Measurements from ENCODE around the gene CEP170B. TPM values are rescaled to one million over a fixed set of nuclear protein-coding genes. Genes with fewer than 3 reads are reported as not detected.

Gene CEP170B
- total RNA-seq, 1 donor from 2014 or later = 1.6 TPM

DNA sequence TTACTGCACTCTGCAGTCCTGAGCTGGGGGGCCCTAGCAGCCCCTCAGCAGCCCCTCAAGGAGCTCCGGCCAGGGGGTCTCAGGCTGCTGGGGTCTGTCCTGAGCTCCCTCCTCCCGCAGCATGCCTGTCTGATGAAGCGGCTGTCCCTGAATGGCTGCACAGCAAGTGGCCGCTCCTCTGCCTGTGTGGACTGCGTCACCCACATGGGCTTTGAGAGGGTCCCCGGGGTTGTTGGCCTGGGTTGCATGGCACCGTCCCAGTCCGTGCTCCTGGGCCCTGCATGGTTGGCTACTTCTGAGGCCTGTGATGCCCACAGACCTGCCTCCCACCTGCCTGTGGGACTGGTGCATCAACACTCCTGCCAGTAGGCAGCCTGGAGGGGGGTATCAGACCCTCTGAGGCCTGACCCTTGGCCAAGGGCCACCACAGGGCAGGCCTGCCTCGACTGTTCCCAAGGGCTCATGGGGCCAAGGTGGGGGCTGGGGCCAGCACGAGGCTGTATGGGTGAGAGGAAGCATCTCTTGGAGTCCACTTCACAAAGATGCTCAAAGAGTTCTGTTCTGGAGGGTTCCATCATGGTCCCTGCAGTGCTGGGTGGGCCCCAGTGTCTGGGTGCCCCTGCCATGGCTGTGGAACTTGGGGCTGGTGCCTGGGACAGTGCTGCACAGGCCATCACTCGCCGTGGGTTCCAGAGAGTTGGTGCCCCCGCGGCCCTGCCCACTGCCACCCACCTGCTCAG lies 12.2 kb downstream of the CEP170B start:
- peaks cover 22 to 28% (median 24%) of the 10 kb centered on the region in 3 donors for H3K4me1 ChIP-seq (ENCODE audit: control insufficient read depth in 3 of 3, insufficient read depth in 3 of 3, low read length in 3 of 3)

DNA sequence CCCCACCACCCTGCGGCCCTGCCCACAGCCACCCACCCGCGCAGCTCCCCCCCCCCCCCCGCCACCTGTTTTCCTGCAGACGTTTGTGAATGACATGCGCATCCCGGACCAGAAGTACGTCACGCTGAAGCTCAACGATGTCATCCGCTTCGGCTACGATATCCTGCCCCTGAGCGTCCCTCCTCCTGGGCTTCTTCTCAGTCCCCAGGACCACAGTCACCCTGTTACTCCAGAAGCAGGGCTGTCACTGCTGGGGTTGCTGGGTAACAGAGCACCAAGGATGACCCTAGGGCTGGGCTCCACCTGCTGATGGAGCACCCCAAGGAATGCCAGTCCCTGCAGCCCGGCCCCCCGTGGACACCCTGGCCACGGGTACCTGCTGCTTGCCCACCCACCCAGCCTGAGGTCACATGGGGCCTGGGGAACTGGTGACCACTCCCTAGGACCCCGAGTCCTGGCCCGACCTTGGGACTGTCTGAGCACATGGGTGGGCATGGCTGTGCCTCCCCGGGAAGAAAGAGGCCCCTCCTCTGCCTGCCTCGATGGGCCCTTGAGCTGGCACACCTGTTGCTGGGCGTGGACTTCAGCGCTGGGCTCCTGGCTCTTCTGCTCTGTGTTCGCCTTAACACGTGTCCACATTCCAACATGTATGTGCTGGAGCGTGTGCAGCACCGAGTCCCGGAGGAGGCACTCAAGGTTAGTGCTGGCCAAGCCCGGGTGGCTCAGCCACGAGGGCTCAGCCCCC lies 12.9 kb downstream of the CEP170B start:
- H3K4me1 ChIP-seq (ENCODE audit: control insufficient read depth in 3 of 3, insufficient read depth in 3 of 3, low read length in 3 of 3) = peaks cover 16 to 24% (median 19%) of the 10 kb centered on the region in 3 donors

More for the DNA sequence above, 12.2 kb downstream of the CEP170B start:
- Histone ChIP-seq H3K4me3 (ENCODE audit: low read length in 3 of 3) (no peak overlapping the region), H3K9me3 (ENCODE audit: control insufficient read depth in 3 of 3, low read length in 3 of 3) (no peaks in the 10 kb centered on the region), H3K27me3 (ENCODE audit: control insufficient read depth in 3 of 3, insufficient read depth in 3 of 3, low read length in 3 of 3) (no peaks in the 10 kb centered on the region), H3K36me3 (ENCODE audit: control insufficient read depth in 3 of 3, insufficient read depth in 3 of 3, low read length in 3 of 3) (peaks cover 3 to 10% (median 7%) of the 10 kb centered on the region in 3 donors), H3K27ac (ENCODE audit: low read depth, low read length) (no peak overlapping the region), H3K9ac (ENCODE audit: low read depth in 1 of 3, low read length in 3 of 3) (no peak overlapping the region)

DNA sequence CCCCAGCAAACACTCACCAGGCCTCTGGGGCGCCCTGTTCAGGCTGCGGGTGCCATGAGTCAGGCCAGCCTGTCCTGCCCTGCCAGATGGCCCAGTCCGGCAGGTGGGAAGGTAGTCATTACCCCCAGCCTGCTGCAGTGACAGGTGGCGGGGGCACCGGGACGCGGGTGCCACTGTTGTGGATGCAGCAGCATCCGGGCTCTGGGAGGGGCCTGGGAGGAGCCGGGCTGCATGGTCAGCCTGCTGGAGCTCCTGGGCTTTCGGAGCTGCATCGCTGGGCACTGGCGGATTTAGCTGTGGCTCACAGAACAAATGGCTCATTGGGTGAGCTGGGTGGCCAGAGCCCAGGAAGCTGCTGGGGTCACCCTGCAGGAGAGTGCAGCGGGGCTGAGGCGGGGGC lies 13.5 kb downstream of the CEP170B start:
- no peaks in the 10 kb centered on the region for H3K9me3 ChIP-seq (ENCODE audit: control insufficient read depth in 3 of 3, low read length in 3 of 3)
- H3K27ac ChIP-seq (ENCODE audit: low read depth, low read length) = no peak overlapping the region
- no peak overlapping the region for H3K4me3 ChIP-seq (ENCODE audit: low read length in 3 of 3)
- H3K9ac ChIP-seq (ENCODE audit: low read depth in 1 of 3, low read length in 3 of 3) = no peak overlapping the region
- no peaks in the 10 kb centered on the region for H3K27me3 ChIP-seq (ENCODE audit: control insufficient read depth in 3 of 3, insufficient read depth in 3 of 3, low read length in 3 of 3)
- H3K4me1 ChIP-seq (ENCODE audit: control insufficient read depth in 3 of 3, insufficient read depth in 3 of 3, low read length in 3 of 3) = peaks cover 15 to 24% (median 19%) of the 10 kb centered on the region in 3 donors
- H3K36me3 ChIP-seq (ENCODE audit: control insufficient read depth in 3 of 3, insufficient read depth in 3 of 3, low read length in 3 of 3) = peaks cover 3 to 12% (median 7%) of the 10 kb centered on the region in 3 donors

More for the DNA sequence above, 12.9 kb downstream of the CEP170B start:
- no peak overlapping the region for H3K27ac ChIP-seq (ENCODE audit: low read depth, low read length)
- peaks cover 3 to 10% (median 7%) of the 10 kb centered on the region in 3 donors for H3K36me3 ChIP-seq (ENCODE audit: control insufficient read depth in 3 of 3, insufficient read depth in 3 of 3, low read length in 3 of 3)
- H3K9me3 ChIP-seq (ENCODE audit: control insufficient read depth in 3 of 3, low read length in 3 of 3) = no peaks in the 10 kb centered on the region
- no peak overlapping the region for H3K4me3 ChIP-seq (ENCODE audit: low read length in 3 of 3)
- no peak overlapping the region for H3K9ac ChIP-seq (ENCODE audit: low read depth in 1 of 3, low read length in 3 of 3)
- H3K27me3 ChIP-seq (ENCODE audit: control insufficient read depth in 3 of 3, insufficient read depth in 3 of 3, low read length in 3 of 3) = no peaks in the 10 kb centered on the region

DNA sequence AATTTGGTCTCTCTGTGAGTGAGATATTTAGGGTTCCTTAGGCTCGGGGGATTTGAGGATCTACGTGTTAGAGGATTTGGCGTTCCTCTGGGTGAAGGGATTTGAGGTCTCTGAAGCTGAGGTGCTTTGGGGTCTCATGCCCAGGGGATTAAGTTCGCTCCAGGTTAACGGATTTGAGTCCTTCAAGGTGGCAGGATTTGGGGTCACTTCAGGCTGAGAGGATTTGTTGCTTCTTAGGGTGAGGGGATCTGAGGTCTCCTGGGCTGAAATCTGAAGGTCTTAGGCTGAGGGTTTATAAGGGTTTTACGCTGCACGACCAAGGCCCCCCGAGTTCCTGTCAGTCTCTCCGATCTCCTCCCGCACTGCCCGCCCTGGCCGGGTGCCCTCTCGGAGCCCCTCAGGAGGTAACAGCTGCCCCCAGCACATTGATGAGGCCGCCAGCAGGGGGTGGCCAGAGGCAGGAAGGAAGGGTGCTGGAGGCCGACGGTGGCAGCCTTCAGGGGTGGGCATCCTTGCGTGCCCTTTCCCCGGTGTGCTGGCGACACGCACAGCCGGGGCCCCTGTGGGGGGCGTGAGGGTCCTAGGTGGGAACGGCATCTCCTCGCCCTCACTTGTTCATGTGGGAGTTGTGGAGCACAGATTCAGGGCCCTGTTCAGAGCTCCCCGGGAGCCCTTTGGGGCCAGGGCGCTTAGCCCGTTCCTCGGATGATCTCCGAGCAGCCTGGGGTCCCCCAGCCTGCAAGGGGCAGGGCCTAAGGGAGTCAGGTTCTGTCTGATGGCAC lies 14.3 kb downstream of the CEP170B start:
- H3K36me3 ChIP-seq (ENCODE audit: control insufficient read depth in 3 of 3, insufficient read depth in 3 of 3, low read length in 3 of 3) = peaks cover 3 to 14% (median 7%) of the 10 kb centered on the region in 3 donors
- no peaks in the 10 kb centered on the region for H3K9me3 ChIP-seq (ENCODE audit: control insufficient read depth in 3 of 3, low read length in 3 of 3)
- no peak overlapping the region for H3K9ac ChIP-seq (ENCODE audit: low read depth in 1 of 3, low read length in 3 of 3)
- no peak overlapping the region for H3K27ac ChIP-seq (ENCODE audit: low read depth, low read length)
- no peaks in the 10 kb centered on the region for H3K27me3 ChIP-seq (ENCODE audit: control insufficient read depth in 3 of 3, insufficient read depth in 3 of 3, low read length in 3 of 3)
- peaks cover 15 to 24% (median 19%) of the 10 kb centered on the region in 3 donors for H3K4me1 ChIP-seq (ENCODE audit: control insufficient read depth in 3 of 3, insufficient read depth in 3 of 3, low read length in 3 of 3)
- no peak overlapping the region for H3K4me3 ChIP-seq (ENCODE audit: low read length in 3 of 3)

DNA sequence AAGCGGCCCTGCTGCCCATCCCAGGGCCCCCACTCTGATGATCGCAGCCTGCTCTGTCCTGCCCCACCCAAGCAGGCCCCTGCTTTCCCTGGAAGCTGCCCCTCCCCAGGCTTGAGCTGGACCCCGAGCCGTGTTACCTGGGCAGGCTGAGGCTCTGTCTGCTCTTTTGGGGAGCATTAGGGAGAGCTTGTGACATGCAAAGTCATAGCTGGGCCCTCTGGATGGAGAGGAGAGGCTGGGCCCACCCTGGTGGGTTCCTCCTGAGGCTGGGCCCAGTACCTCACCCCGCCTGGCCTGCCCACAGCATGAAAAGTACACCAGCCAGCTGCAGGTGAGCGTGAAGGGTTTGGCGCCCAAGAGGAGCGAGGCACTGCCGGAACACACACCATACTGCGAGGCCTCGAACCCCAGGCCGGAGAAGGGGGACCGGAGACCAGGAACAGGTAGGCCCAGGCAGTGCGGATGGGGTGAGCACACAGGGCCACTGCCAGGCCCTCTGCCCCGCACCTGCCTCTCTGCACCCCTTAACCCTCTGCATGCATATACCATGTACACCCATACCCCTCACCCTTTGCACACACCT lies 15.0 kb downstream of the CEP170B start:
- Histone ChIP-seq H3K9me3 (ENCODE audit: control insufficient read depth in 3 of 3, low read length in 3 of 3) (no peaks in the 10 kb centered on the region), H3K36me3 (ENCODE audit: control insufficient read depth in 3 of 3, insufficient read depth in 3 of 3, low read length in 3 of 3) (peaks cover 3 to 14% (median 7%) of the 10 kb centered on the region in 3 donors), H3K27ac (ENCODE audit: low read depth, low read length) (no peak overlapping the region), H3K9ac (ENCODE audit: low read depth in 1 of 3, low read length in 3 of 3) (no peak overlapping the region), H3K4me3 (ENCODE audit: low read length in 3 of 3) (no peak overlapping the region), H3K4me1 (ENCODE audit: control insufficient read depth in 3 of 3, insufficient read depth in 3 of 3, low read length in 3 of 3) (peaks cover 15 to 24% (median 19%) of the 10 kb centered on the region in 3 donors), H3K27me3 (ENCODE audit: control insufficient read depth in 3 of 3, insufficient read depth in 3 of 3, low read length in 3 of 3) (no peaks in the 10 kb centered on the region)

DNA sequence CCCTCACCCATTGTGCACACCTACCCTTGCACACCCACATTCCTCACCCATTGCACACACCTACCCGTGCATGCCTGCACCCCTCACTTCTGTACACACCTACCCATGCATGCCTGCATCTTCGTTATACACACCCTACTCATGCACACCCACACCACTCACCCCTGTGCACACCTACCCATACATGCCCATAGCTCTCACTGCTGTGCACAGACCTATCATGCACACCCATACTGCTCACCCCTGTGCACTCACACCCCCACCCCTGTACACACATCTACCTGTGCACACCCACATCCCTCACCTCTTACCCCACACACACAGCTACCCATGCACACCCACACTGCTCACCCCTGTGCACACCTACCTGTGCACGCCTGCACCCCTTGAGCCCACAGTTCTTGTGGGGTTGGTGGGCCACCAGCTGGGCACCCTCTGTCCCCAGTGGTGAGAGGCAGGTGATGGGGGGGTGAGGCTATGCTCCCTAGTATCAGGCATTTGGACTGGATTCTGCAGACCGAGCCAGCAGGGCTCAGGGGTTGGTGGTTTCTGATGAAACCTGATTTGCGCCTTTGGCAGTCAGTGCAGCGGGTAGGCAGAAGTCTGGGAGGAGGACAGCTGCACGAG lies 15.6 kb downstream of the CEP170B start:
- H3K27me3 ChIP-seq (ENCODE audit: control insufficient read depth in 3 of 3, insufficient read depth in 3 of 3, low read length in 3 of 3) = no peaks in the 10 kb centered on the region
- no peak overlapping the region for H3K9ac ChIP-seq (ENCODE audit: low read depth in 1 of 3, low read length in 3 of 3)
- peaks cover 3 to 14% (median 9%) of the 10 kb centered on the region in 3 donors for H3K36me3 ChIP-seq (ENCODE audit: control insufficient read depth in 3 of 3, insufficient read depth in 3 of 3, low read length in 3 of 3)
- no peak overlapping the region for H3K4me3 ChIP-seq (ENCODE audit: low read length in 3 of 3)
- H3K9me3 ChIP-seq (ENCODE audit: control insufficient read depth in 3 of 3, low read length in 3 of 3) = no peaks in the 10 kb centered on the region
- peaks cover 15 to 24% (median 19%) of the 10 kb centered on the region in 3 donors for H3K4me1 ChIP-seq (ENCODE audit: control insufficient read depth in 3 of 3, insufficient read depth in 3 of 3, low read length in 3 of 3)
- H3K27ac ChIP-seq (ENCODE audit: low read depth, low read length) = no peak overlapping the region

DNA sequence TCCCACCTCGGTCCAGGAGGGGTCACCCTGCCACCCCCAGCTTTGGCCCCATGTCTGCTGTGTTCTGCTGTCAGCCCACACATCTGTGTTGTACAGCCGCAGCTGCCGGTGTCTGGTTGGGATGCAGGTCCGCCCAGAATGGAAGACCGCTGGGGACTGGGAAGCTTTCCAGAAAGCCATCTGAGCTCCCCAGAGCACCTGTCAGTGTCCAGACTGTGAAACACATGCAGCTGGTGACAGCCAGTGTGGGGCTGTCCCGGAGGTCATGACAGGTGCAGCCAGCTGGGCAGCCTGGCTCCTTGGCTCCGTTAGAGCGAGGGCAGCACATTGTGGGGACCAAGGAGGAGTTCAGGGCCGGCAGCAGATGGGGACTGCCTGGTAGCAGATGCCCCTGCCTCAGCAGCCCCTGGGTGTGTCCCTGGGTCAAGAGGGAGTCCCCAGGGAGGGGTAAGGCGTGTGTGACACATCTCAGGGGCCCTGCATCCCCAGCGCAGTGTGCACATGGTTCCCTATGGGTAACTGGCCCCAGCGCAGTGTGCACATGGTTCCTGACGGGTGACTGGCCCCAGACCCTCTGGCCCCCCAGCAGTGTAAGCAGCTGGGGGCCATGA lies 16.4 kb downstream of the CEP170B start:
- Histone ChIP-seq H3K27ac (ENCODE audit: low read depth, low read length) (no peak overlapping the region), H3K9ac (ENCODE audit: low read depth in 1 of 3, low read length in 3 of 3) (no peak overlapping the region), H3K4me1 (ENCODE audit: control insufficient read depth in 3 of 3, insufficient read depth in 3 of 3, low read length in 3 of 3) (peaks cover 15 to 24% (median 19%) of the 10 kb centered on the region in 3 donors), H3K4me3 (ENCODE audit: low read length in 3 of 3) (no peak overlapping the region), H3K9me3 (ENCODE audit: control insufficient read depth in 3 of 3, low read length in 3 of 3) (no peaks in the 10 kb centered on the region), H3K27me3 (ENCODE audit: control insufficient read depth in 3 of 3, insufficient read depth in 3 of 3, low read length in 3 of 3) (no peaks in the 10 kb centered on the region), H3K36me3 (ENCODE audit: control insufficient read depth in 3 of 3, insufficient read depth in 3 of 3, low read length in 3 of 3) (peaks cover 3 to 14% (median 11%) of the 10 kb centered on the region in 3 donors)

DNA sequence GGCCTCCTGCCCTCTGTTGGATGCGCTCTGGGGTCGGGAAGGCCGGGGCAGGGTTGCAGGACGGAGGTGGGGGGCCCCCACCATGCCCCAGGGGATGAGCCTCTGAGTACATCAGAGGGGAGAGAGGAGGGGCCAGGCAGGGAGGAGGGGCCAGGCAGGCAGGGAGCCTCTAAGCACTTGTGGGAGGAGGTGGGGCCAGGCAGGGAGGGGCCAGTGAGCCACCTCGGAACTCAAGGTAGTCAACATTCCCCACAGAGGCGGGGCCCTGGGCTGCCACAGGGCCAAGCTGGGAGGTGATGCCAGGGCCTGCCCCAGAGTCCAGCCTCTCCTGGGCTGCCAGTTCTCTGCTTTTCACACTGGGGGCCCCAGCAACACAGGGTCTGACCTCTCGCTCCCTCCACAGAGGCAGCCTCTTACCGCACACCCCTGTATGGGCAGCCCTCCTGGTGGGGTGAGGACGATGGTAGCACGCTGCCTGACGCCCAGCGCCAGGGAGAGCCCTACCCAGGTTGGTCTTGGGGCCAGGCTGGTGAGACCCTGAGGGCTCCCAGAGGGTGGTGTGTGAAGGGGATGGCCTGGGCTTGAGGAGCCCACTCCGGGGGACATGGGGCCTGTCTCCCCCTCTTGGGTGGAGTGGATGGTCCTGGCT lies 17.4 kb downstream of the CEP170B start:
- Histone ChIP-seq H3K27me3 (ENCODE audit: control insufficient read depth in 3 of 3, insufficient read depth in 3 of 3, low read length in 3 of 3) (no peaks in the 10 kb centered on the region), H3K4me1 (ENCODE audit: control insufficient read depth in 3 of 3, insufficient read depth in 3 of 3, low read length in 3 of 3) (peaks cover 15 to 24% (median 19%) of the 10 kb centered on the region in 3 donors), H3K4me3 (ENCODE audit: low read length in 3 of 3) (no peak overlapping the region), H3K9me3 (ENCODE audit: control insufficient read depth in 3 of 3, low read length in 3 of 3) (no peaks in the 10 kb centered on the region), H3K9ac (ENCODE audit: low read depth in 1 of 3, low read length in 3 of 3) (no peak overlapping the region), H3K36me3 (ENCODE audit: control insufficient read depth in 3 of 3, insufficient read depth in 3 of 3, low read length in 3 of 3) (peaks cover 5 to 14% (median 11%) of the 10 kb centered on the region in 3 donors), H3K27ac (ENCODE audit: low read depth, low read length) (no peak overlapping the region)

Data from skeletal muscle tissue (tissue), 4 donors.